Upper lobe of left lung (tissue), 6 donors: ENCODE results near the gene MARCHF6. TPM values are rescaled to one million over a fixed set of nuclear protein-coding genes. Genes with fewer than 3 reads are reported as not detected.
A peak's percentile ranks its signal among the peaks of the same experiment; 100 is the strongest.

Experiments used
- ATAC-seq, 2 donors: fragments of 200-7000 bp; cut with Tn5 transposase; one replicate each; pipeline ENCODE4 v1.9.1; 2022; ENCODE audit warnings: mild to moderate bottlenecking in 2 of 2, moderate library complexity in 2 of 2; ENCODE audit not compliant: low FRiP score in 2 of 2
- DNase-seq, 2 donors: peaks; one replicate each; pipeline ENCODE4 v3.0.0-alpha.2; 2019 to 2020
- H3K27ac ChIP-seq, 4 donors: fragments of 200-600 bp; sonication (generic); one replicate each; pipeline ENCODE4 v1.5.1; 2016 to 2019
- H3K27me3 ChIP-seq, 4 donors: fragments of 200-600 bp; sonication (generic); one replicate each; pipeline ENCODE4 v1.5.1; 2017 to 2019
- H3K36me3 ChIP-seq, 4 donors: fragments of 200-600 bp; sonication (generic); one replicate each; pipeline ENCODE4 v1.5.1; 2016 to 2019
- H3K4me1 ChIP-seq, 4 donors: fragments of 200-600 bp; sonication (generic); one replicate each; pipeline ENCODE4 v1.5.1; 2018 to 2019
- H3K4me3 ChIP-seq, 4 donors: fragments of 200-600 bp; sonication (generic); one replicate each; pipeline ENCODE4 v1.5.1; 2017 to 2019; ENCODE audit warnings: mild to moderate bottlenecking in 2 of 4, moderate library complexity in 1 of 4
- H3K9me3 ChIP-seq, 4 donors: fragments of 200-600 bp; sonication (generic); one replicate each; pipeline ENCODE4 v1.5.1; 2018 to 2019
- EP300 ChIP-seq, 4 donors: sonication (generic); formaldehyde crosslinking; IDR thresholded peaks; one replicate each; pipeline ENCODE4 v1.5.1; 2017; ENCODE audit warnings: antibody characterized with exemption in 4 of 4, control low read depth in 2 of 4
- POLR2A ChIP-seq, 4 donors: fragments of 450-650 bp; IDR thresholded peaks; one replicate each; pipeline ENCODE4 v1.5.1; 2016 to 2017; ENCODE audit warnings: antibody characterized with exemption in 4 of 4, mild to moderate bottlenecking in 2 of 4
- POLR2AphosphoS5 ChIP-seq, 2 donors: sonication (generic); formaldehyde crosslinking; IDR thresholded peaks; one replicate each; pipeline ENCODE4 v1.5.1; 2017; ENCODE audit warnings: antibody characterized with exemption in 2 of 2
- WGBS, 2 donors: methylation state at CpG; one replicate each; pipeline ENCODE4 v1.1.5; 2017 to 2018; 5-methylcytosine and 5-hydroxymethylcytosine counted together
- total RNA-seq, 6 donors: library from RNA; depleted of rRNA in 4 of 6; stranded (reverse); fragments of >200 nt in 4 of 6; gene quantifications; one replicate each; pipeline versions ENCODE4 v1.1.0 to v1.2.1, GENCODE V29; 2016 to 2021
- TF ChIP-seq, protein P1 (sequence below), 6 experiments: fragments of 450-650 bp in 4 of 6; fragments of 200-600 bp in 2 of 6; sonication (generic) in 2 of 6; IDR thresholded peaks; one replicate each; pipeline ENCODE4 v1.5.1; 2016 to 2019; ENCODE audit warnings: antibody characterized with exemption in 6 of 6
- donor health status: DM: no; HTN: no; CAD: no; lungs with moderate emphysema.
- donor health status: DM: no; HTN: yes; CAD: no; lungs with severe emphysema.

MARCHF6 gene
- total RNA-seq, 6 donors from 2014 or later, result 48.5 to 128 (median 110) TPM

GRCh38 chr5:10311595-10312425 lies 41.7 kb upstream of the MARCHF6 start:
- no peaks in the 10 kb centered on the region for H3K27me3 ChIP-seq

DNA sequence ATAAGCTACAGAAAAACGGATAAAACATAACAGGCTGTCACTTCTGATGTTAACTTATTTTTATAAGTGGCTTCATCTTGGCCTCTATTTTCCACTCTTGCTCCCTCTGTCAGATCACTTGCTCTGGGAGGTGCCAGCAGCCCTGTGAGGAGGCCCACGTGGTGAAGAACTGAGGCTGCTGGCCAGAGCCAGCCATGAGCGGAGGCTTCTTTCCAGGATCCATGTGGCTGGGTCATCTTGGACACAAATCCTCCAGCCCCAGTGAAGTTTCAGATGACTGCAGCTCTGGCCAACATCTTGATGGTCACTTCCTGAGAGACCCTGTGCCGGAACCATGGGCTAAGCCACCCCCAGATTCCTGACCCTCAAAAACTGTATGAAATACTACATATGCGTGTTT lies 38.3 kb upstream of the MARCHF6 start:
- DNase-seq (no peak), ATAC-seq (no peak)
- no peaks in the 10 kb centered on the region for H3K9me3 ChIP-seq
- no peak overlapping the region for H3K27ac ChIP-seq
- no peaks in the 10 kb centered on the region for H3K27me3 ChIP-seq
- no peak overlapping the region for H3K4me3 ChIP-seq
- H3K36me3 ChIP-seq, result no peaks in the 10 kb centered on the region
- no peak for TF ChIP-seq POLR2AphosphoS5 (IDR thresholded peaks at IDR 0.05)
- TF ChIP-seq EP300 (IDR thresholded peaks at IDR 0.05), result no peak
- TF ChIP-seq, protein P1, sequence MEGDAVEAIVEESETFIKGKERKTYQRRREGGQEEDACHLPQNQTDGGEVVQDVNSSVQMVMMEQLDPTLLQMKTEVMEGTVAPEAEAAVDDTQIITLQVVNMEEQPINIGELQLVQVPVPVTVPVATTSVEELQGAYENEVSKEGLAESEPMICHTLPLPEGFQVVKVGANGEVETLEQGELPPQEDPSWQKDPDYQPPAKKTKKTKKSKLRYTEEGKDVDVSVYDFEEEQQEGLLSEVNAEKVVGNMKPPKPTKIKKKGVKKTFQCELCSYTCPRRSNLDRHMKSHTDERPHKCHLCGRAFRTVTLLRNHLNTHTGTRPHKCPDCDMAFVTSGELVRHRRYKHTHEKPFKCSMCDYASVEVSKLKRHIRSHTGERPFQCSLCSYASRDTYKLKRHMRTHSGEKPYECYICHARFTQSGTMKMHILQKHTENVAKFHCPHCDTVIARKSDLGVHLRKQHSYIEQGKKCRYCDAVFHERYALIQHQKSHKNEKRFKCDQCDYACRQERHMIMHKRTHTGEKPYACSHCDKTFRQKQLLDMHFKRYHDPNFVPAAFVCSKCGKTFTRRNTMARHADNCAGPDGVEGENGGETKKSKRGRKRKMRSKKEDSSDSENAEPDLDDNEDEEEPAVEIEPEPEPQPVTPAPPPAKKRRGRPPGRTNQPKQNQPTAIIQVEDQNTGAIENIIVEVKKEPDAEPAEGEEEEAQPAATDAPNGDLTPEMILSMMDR (IDR thresholded peaks at IDR 0.05), result no peak
- TF ChIP-seq POLR2A (IDR thresholded peaks at IDR 0.05), result no peak
- 74 to 84% methylated on average over 5 of the region's 5 CpGs for WGBS, 2 donors
- no peaks in the 10 kb centered on the region for H3K4me1 ChIP-seq

More at GRCh38 chr5:10311595-10312425, 41.7 kb upstream of the MARCHF6 start:
- WGBS, 2 donors, result 80 to 82% methylated on average over 10 of the region's 10 CpGs
- no peaks in the 10 kb centered on the region for H3K9me3 ChIP-seq
- no peak overlapping the region for H3K27ac ChIP-seq
- H3K4me1 ChIP-seq, result peaks cover 0 to 8% (median 4%) of the 10 kb centered on the region in 4 donors
- H3K36me3 ChIP-seq, result no peaks in the 10 kb centered on the region
- ATAC-seq, result no peak
- TF ChIP-seq, protein P1 (IDR thresholded peaks at IDR 0.05), result no peak
- TF ChIP-seq POLR2A (IDR thresholded peaks at IDR 0.05) (no peak), POLR2AphosphoS5 (IDR thresholded peaks at IDR 0.05) (no peak)
- no peak for DNase-seq
- no peak overlapping the region for H3K4me3 ChIP-seq

GRCh38 chr5:10315824-10316509 lies 37.5 kb upstream of the MARCHF6 start:
- no peaks in the 10 kb centered on the region for H3K36me3 ChIP-seq
- 91 to 93% methylated on average over 15 of the region's 15 CpGs for WGBS, 2 donors

DNA sequence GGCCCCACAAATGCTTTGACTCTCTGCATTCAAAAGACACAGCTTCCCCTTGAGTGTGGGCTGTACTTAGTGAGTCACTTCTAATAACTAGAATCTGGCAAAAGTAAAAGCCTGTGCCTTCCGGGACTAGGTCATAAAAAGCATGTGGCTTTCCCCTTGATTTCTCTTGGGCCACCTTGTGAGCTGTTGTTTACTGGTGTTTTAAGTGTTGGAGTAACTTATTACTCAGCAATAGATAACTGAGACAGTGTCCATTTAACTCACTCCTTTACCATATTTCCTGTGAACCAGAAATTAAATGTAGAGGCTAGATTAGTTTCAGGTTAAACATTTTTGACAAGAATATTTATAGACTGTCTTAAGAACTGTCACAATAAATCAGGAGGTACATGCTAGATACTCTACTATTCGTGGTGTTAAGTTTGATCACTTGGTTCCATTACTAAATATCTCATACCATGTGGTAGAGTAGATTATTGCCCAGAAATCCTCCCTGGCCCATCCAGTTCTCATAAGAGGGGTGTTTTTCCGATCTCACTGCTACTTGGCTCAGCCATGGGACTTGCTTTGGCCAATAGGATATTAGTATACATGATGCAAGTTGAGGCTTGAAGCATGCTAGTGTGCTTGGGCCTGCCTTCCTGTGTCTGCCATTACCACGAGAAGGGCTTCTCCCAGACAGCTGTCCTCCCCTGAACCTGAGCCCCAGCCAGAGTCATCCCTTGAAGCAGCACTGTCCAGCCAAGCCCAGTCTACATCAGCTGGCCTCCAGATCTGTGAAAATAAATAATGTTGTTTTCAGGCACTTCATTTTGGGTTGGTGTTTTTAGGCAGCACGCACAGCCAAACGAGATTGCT lies 35.4 kb upstream of the MARCHF6 start:
- WGBS, 2 donors, result 82 to 90% methylated on average over 6 of the region's 6 CpGs
- no peak for ATAC-seq
- no peaks in the 10 kb centered on the region for H3K4me1 ChIP-seq
- H3K27ac ChIP-seq, result no peak overlapping the region
- H3K36me3 ChIP-seq, result no peaks in the 10 kb centered on the region
- DNase-seq, result no peak
- no peaks in the 10 kb centered on the region for H3K27me3 ChIP-seq
- no peak for TF ChIP-seq EP300 (IDR thresholded peaks at IDR 0.05)
- TF ChIP-seq, protein P1 (IDR thresholded peaks at IDR 0.05), result no peak
- TF ChIP-seq POLR2AphosphoS5 (IDR thresholded peaks at IDR 0.05), result no peak
- no peak for TF ChIP-seq POLR2A (IDR thresholded peaks at IDR 0.05)
- H3K9me3 ChIP-seq, result no peaks in the 10 kb centered on the region
- no peak overlapping the region for H3K4me3 ChIP-seq

More at GRCh38 chr5:10315824-10316509, 37.5 kb upstream of the MARCHF6 start:
- H3K27ac ChIP-seq, result no peak overlapping the region
- DNase-seq, result peak in 1 of 2 donors; percentile 15
- no peak for ATAC-seq
- TF ChIP-seq EP300 (IDR thresholded peaks at IDR 0.05), result no peak
- TF ChIP-seq, protein P1 (IDR thresholded peaks at IDR 0.05), result no peak
- H3K4me1 ChIP-seq, result no peaks in the 10 kb centered on the region
- H3K27me3 ChIP-seq, result no peaks in the 10 kb centered on the region
- H3K9me3 ChIP-seq, result no peaks in the 10 kb centered on the region
- H3K4me3 ChIP-seq, result no peak overlapping the region
